ENCODE data around the gene TRAK1.

The TRAK1 gene

GRCh38 chr3:42169579-42170120 is 78.5 kb downstream of the TRAK1 start:
- TF ChIP-seq CTCF (IDR thresholded peaks at IDR 0.05) = no peak
- no peaks in the 10 kb centered on the region for H3K9me3 ChIP-seq
- H3K4me3 ChIP-seq (ENCODE audit: low read depth in 1 of 2, low read length in 1 of 2) = no peak overlapping the region
- H3K4me1 ChIP-seq (ENCODE audit: control insufficient read depth in 1 of 2, insufficient read depth in 1 of 2, low read depth in 1 of 2, low read length in 1 of 2) = peaks cover 6 to 11% of the 10 kb centered on the region in 2 experiments
- H3K27ac ChIP-seq = no peak overlapping the region
- no peaks in the 10 kb centered on the region for H3K36me3 ChIP-seq
- no peaks in the 10 kb centered on the region for H3K27me3 ChIP-seq

- H3K27ac ChIP-seq = no peak overlapping the region
- no peak overlapping the region for H3K4me3 ChIP-seq (ENCODE audit: low read depth in 1 of 2, low read length in 1 of 2)
- no peaks in the 10 kb centered on the region for H3K36me3 ChIP-seq
- TF ChIP-seq CTCF (IDR thresholded peaks at IDR 0.05) = no peak
- H3K4me1 ChIP-seq (ENCODE audit: control insufficient read depth in 1 of 2, insufficient read depth in 1 of 2, low read depth in 1 of 2, low read length in 1 of 2) = peaks cover 0 to 4% of the 10 kb centered on the region in 2 experiments
- H3K9me3 ChIP-seq = no peaks in the 10 kb centered on the region
- H3K27me3 ChIP-seq = no peaks in the 10 kb centered on the region
These were observed 81.0 kb downstream of the TRAK1 start for GRCh38 chr3:42172047-42172654.

GRCh38 chr3:42173307-42173706 is 82.2 kb downstream of the TRAK1 start:
- Histone ChIP-seq H3K4me1 (ENCODE audit: control insufficient read depth in 1 of 2, insufficient read depth in 1 of 2, low read depth in 1 of 2, low read length in 1 of 2) (peaks cover 0 to 4% of the 10 kb centered on the region in 2 experiments), H3K27me3 (no peaks in the 10 kb centered on the region), H3K27ac (no peak overlapping the region), H3K36me3 (no peaks in the 10 kb centered on the region), H3K9me3 (no peaks in the 10 kb centered on the region), H3K4me3 (ENCODE audit: low read depth in 1 of 2, low read length in 1 of 2) (no peak overlapping the region)
- TF ChIP-seq CTCF (IDR thresholded peaks at IDR 0.05) = no peak

GRCh38 chr3:42174679-42175385 is 83.7 kb downstream of the TRAK1 start:
- no peak overlapping the region for H3K27ac ChIP-seq
- no peak overlapping the region for H3K4me3 ChIP-seq (ENCODE audit: low read depth in 1 of 2, low read length in 1 of 2)
- H3K36me3 ChIP-seq = no peaks in the 10 kb centered on the region
- H3K27me3 ChIP-seq = no peaks in the 10 kb centered on the region
- no peak for TF ChIP-seq CTCF (IDR thresholded peaks at IDR 0.05)
- H3K4me1 ChIP-seq (ENCODE audit: control insufficient read depth in 1 of 2, insufficient read depth in 1 of 2, low read depth in 1 of 2, low read length in 1 of 2) = peaks cover 0 to 4% of the 10 kb centered on the region in 2 experiments
- no peaks in the 10 kb centered on the region for H3K9me3 ChIP-seq

GRCh38 chr3:42175386-42176240 is 84.5 kb downstream of the TRAK1 start:
- Histone ChIP-seq H3K4me1 (ENCODE audit: control insufficient read depth in 1 of 2, insufficient read depth in 1 of 2, low read depth in 1 of 2, low read length in 1 of 2) (peaks cover 0 to 4% of the 10 kb centered on the region in 2 experiments), H3K4me3 (ENCODE audit: low read depth in 1 of 2, low read length in 1 of 2) (no peak overlapping the region), H3K9me3 (no peaks in the 10 kb centered on the region), H3K36me3 (no peaks in the 10 kb centered on the region), H3K27ac (no peak overlapping the region), H3K27me3 (no peaks in the 10 kb centered on the region)
- no peak for TF ChIP-seq CTCF (IDR thresholded peaks at IDR 0.05)
